ENCODE measurements around the gene PAQR5. TPM values are rescaled to one million over a fixed set of nuclear protein-coding genes. Genes with fewer than 3 reads are reported as not detected.

The PAQR5 gene
- total and polyA plus RNA-seq, 2 donors (not counting 3 experiments of a cell fraction or from before 2014, with no cell fraction given): 0.08 to 0.09 TPM

GRCh38 chr15:69346112-69346511 lies 47.4 kb downstream of the PAQR5 start:
- intact Hi-C loops (cut with micrococcal nuclease): no loop called here

GRCh38 chr15:69351333-69351732 lies 52.6 kb downstream of the PAQR5 start:
- Histone ChIP-seq H3K4me2 (ENCODE audit: insufficient read depth, low read length) (no peak overlapping the region), H3K9me3 (replicated peaks; ENCODE audit: control insufficient read depth, insufficient read depth, low read length) (no peaks in the 10 kb centered on the region), H3K4me1 (ENCODE audit: control insufficient read depth, extremely low read depth, insufficient read depth, low read length) (no peaks in the 10 kb centered on the region), H3K27ac (ENCODE audit: insufficient read depth, low read depth, low read length) (no peak overlapping the region), H3K36me3 (ENCODE audit: control insufficient read depth in 2 of 2, extremely low read depth in 1 of 2, insufficient read depth in 2 of 2, low read length in 2 of 2) (no peaks in the 10 kb centered on the region), H2AFZ (ENCODE audit: low read depth, low read length) (no peak overlapping the region), H3K9me1 (replicated peaks; ENCODE audit: control insufficient read depth, extremely low read depth, insufficient read depth, low read length) (no peaks in the 10 kb centered on the region), H3K9ac (replicated peaks; ENCODE audit: extremely low read depth, insufficient read depth, low read length) (no peak overlapping the region), H3K4me3 (replicated peaks in 1 of 3; ENCODE audit: insufficient read depth in 1 of 3, low read depth in 1 of 3, low read length in 3 of 3) (no peak overlapping the region), H3K79me2 (ENCODE audit: control insufficient read depth, insufficient read depth, low read length) (no peaks in the 10 kb centered on the region), H4K20me1 (replicated peaks; ENCODE audit: control insufficient read depth, extremely low read depth, insufficient read depth, low read length) (no peaks in the 10 kb centered on the region), H3K27me3 (ENCODE audit: control insufficient read depth in 2 of 2, insufficient read depth in 2 of 2, low read length in 2 of 2) (peaks cover 0 to 2% of the 10 kb centered on the region in 2 experiments)
- TF ChIP-seq MAX (IDR thresholded peaks at IDR 0.05; ENCODE audit: insufficient read depth, insufficient read length) (no peak), POLR2AphosphoS5 (IDR thresholded peaks at IDR 0.05; ENCODE audit: insufficient read depth, low read depth, low read length) (no peak), EZH2 (IDR thresholded peaks at IDR 0.05; ENCODE audit: borderline replicate concordance, low read depth, low read length, severe bottlenecking) (no peak), FOS (IDR thresholded peaks at IDR 0.05; ENCODE audit: borderline replicate concordance, insufficient read depth, low read length) (no peak), JUN (IDR thresholded peaks at IDR 0.05; ENCODE audit: borderline replicate concordance, insufficient read depth, insufficient read length, low read depth) (no peak), GATA2 (IDR thresholded peaks at IDR 0.05; ENCODE audit: insufficient read depth, insufficient read length, low read depth, low read length) (no peak), MYC (IDR thresholded peaks at IDR 0.05; ENCODE audit: low read depth, low read length) (no peak), POLR2A (IDR thresholded peaks at IDR 0.05; ENCODE audit: low read depth, low read length) (no peak), CTCF (IDR thresholded peaks at IDR 0.05; ENCODE audit: extremely low read depth in 1 of 2, insufficient read depth in 1 of 2, low read depth in 1 of 2, low read length in 2 of 2) (no peak)
- ChIA-PET POLR2A (no interaction called here), CTCF (no interaction called here)
- FAIRE-seq: no peak
- no peak for DNase-seq (ENCODE audit: low read depth, low spot score)
- BruUV-seq (replicated peaks): no TSS peak
- dilution Hi-C loops (cut with MboI; ENCODE audit: extremely low pct_ligation_motif_present, low sequenced_read_pairs): no loop called here
- intact Hi-C loops (cut with micrococcal nuclease): no loop called here

More at GRCh38 chr15:69346112-69346511, 47.4 kb downstream of the PAQR5 start:
- POLR2A ChIA-PET: interaction anchor here (0.7 kb wide), 1 partner anchor 163 kb away, joined by 10 read pairs; no protein-coding TSS in a partner anchor
- Histone ChIP-seq H3K9me3 (replicated peaks; ENCODE audit: control insufficient read depth, insufficient read depth, low read length) (no peaks in the 10 kb centered on the region), H3K79me2 (ENCODE audit: control insufficient read depth, insufficient read depth, low read length) (no peaks in the 10 kb centered on the region), H3K36me3 (ENCODE audit: control insufficient read depth in 2 of 2, extremely low read depth in 1 of 2, insufficient read depth in 2 of 2, low read length in 2 of 2) (no peaks in the 10 kb centered on the region), H3K27me3 (ENCODE audit: control insufficient read depth in 2 of 2, insufficient read depth in 2 of 2, low read length in 2 of 2) (no peaks in the 10 kb centered on the region), H2AFZ (ENCODE audit: low read depth, low read length) (no peak overlapping the region), H3K4me1 (ENCODE audit: control insufficient read depth, extremely low read depth, insufficient read depth, low read length) (no peaks in the 10 kb centered on the region), H3K27ac (ENCODE audit: insufficient read depth, low read depth, low read length) (no peak overlapping the region), H3K4me3 (replicated peaks in 1 of 3; ENCODE audit: insufficient read depth in 1 of 3, low read depth in 1 of 3, low read length in 3 of 3) (no peak overlapping the region), H3K9me1 (replicated peaks; ENCODE audit: control insufficient read depth, extremely low read depth, insufficient read depth, low read length) (no peaks in the 10 kb centered on the region), H4K20me1 (replicated peaks; ENCODE audit: control insufficient read depth, extremely low read depth, insufficient read depth, low read length) (no peaks in the 10 kb centered on the region), H3K4me2 (ENCODE audit: insufficient read depth, low read length) (no peak overlapping the region), H3K9ac (replicated peaks; ENCODE audit: extremely low read depth, insufficient read depth, low read length) (no peak overlapping the region)
- peak; percentile 21 for FAIRE-seq
- dilution Hi-C loops (cut with MboI; ENCODE audit: extremely low pct_ligation_motif_present, low sequenced_read_pairs): no loop called here
- no peak for TF ChIP-seq GATA2 (IDR thresholded peaks at IDR 0.05; ENCODE audit: insufficient read depth, insufficient read length, low read depth, low read length)
- TF ChIP-seq MYC (IDR thresholded peaks at IDR 0.05; ENCODE audit: low read depth, low read length): no peak
- no peak for DNase-seq (ENCODE audit: low read depth, low spot score)
- BruUV-seq (replicated peaks): no TSS peak
- CTCF ChIA-PET: interaction anchor here (1.1 to 1.2 kb wide), 2 partner anchors 8 to 48 kb away, joined by 3 to 4 read pairs; no protein-coding TSS in a partner anchor

All from endothelial cell of umbilical vein (primary cell).